ENCODE results near the gene IL1B.

Gene IL1B

DNA sequence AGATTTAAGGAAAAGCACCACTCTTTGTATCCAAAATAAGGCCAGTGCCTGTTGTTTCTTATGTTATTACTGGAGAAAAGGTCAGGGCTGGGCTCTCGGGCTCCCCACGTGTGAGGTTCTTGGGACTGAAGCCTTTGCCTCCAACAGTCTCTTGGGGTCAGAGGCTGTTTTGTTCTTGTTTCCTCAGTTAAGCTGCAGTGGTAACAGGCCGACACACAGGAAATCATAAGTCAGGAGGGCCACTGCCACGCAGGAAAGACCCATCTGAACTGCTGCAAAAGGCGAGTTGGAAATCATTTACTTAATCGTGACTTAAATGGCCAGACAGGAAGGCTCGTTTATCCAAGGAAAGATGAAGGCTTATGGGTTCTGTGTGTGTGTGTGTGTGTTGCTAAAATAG lies 44.1 kb upstream of the IL1B start:
- H3K4me2 ChIP-seq (ENCODE audit: low read length): no peak overlapping the region
- no peak overlapping the region for H3K27ac ChIP-seq (ENCODE audit: low read depth, low read length, poor library complexity, severe bottlenecking)
- H2AFZ ChIP-seq (ENCODE audit: low read length): no peak overlapping the region
- no peaks in the 10 kb centered on the region for H3K27me3 ChIP-seq (ENCODE audit: insufficient read depth, low read length)
- H3K4me3 ChIP-seq (ENCODE audit: low read depth, low read length, poor library complexity, severe bottlenecking): no peak overlapping the region
- TF ChIP-seq, protein P1, sequence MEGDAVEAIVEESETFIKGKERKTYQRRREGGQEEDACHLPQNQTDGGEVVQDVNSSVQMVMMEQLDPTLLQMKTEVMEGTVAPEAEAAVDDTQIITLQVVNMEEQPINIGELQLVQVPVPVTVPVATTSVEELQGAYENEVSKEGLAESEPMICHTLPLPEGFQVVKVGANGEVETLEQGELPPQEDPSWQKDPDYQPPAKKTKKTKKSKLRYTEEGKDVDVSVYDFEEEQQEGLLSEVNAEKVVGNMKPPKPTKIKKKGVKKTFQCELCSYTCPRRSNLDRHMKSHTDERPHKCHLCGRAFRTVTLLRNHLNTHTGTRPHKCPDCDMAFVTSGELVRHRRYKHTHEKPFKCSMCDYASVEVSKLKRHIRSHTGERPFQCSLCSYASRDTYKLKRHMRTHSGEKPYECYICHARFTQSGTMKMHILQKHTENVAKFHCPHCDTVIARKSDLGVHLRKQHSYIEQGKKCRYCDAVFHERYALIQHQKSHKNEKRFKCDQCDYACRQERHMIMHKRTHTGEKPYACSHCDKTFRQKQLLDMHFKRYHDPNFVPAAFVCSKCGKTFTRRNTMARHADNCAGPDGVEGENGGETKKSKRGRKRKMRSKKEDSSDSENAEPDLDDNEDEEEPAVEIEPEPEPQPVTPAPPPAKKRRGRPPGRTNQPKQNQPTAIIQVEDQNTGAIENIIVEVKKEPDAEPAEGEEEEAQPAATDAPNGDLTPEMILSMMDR (IDR thresholded peaks at IDR 0.05; ENCODE audit: low read length): no peak
- no peak for TF ChIP-seq EZH2 (IDR thresholded peaks at IDR 0.05; ENCODE audit: borderline replicate concordance, low read length)
- H3K9ac ChIP-seq (ENCODE audit: low read length): no peak overlapping the region
- no peaks in the 10 kb centered on the region for H4K20me1 ChIP-seq (ENCODE audit: insufficient read depth, low read length)
- no peaks in the 10 kb centered on the region for H3F3A ChIP-seq (ENCODE audit: insufficient read depth, low read length)
- no peaks in the 10 kb centered on the region for H3K4me1 ChIP-seq (ENCODE audit: insufficient read depth, low read length, severe bottlenecking)
- no peaks in the 10 kb centered on the region for H3K9me3 ChIP-seq (ENCODE audit: low read length)
- no peaks in the 10 kb centered on the region for H3K79me2 ChIP-seq (ENCODE audit: insufficient read depth, low read length)
- H3K36me3 ChIP-seq (ENCODE audit: insufficient read depth, low read length): no peaks in the 10 kb centered on the region
- H3K9me2 ChIP-seq (ENCODE audit: low read depth, low read length): no peaks in the 10 kb centered on the region

DNA sequence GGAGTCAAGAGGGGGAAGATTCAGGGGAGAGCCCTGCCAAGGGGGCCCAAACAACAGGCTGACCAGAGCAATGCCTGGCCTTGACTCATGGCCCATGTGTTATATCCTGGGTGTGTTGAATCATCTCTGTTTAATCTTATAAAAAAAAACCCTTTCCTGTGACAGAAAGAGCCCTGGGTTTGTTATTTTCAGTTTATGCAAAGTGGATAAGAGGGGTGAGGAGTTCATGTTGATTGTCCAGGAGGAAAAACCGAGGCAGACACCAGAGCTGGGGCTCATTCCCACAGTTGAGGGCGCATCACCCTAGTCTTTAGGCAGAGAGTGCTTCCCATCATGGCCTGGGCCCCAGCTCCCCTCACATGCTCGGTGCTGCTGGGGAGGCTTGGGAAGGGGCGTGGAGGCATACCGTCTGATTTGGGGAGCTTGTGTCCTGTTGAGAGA lies 43.5 kb upstream of the IL1B start:
- Histone ChIP-seq H3K27ac (ENCODE audit: low read depth, low read length, poor library complexity, severe bottlenecking) (no peak overlapping the region), H3K27me3 (ENCODE audit: insufficient read depth, low read length) (no peaks in the 10 kb centered on the region), H2AFZ (ENCODE audit: low read length) (no peak overlapping the region), H3K9me2 (ENCODE audit: low read depth, low read length) (no peaks in the 10 kb centered on the region), H4K20me1 (ENCODE audit: insufficient read depth, low read length) (no peaks in the 10 kb centered on the region), H3K4me2 (ENCODE audit: low read length) (no peak overlapping the region), H3K9ac (ENCODE audit: low read length) (no peak overlapping the region), H3K4me3 (ENCODE audit: low read depth, low read length, poor library complexity, severe bottlenecking) (no peak overlapping the region), H3K79me2 (ENCODE audit: insufficient read depth, low read length) (no peaks in the 10 kb centered on the region), H3K36me3 (ENCODE audit: insufficient read depth, low read length) (no peaks in the 10 kb centered on the region), H3K9me3 (ENCODE audit: low read length) (no peaks in the 10 kb centered on the region), H3K4me1 (ENCODE audit: insufficient read depth, low read length, severe bottlenecking) (no peaks in the 10 kb centered on the region), H3F3A (ENCODE audit: insufficient read depth, low read length) (no peaks in the 10 kb centered on the region)
- TF ChIP-seq EZH2 (IDR thresholded peaks at IDR 0.05; ENCODE audit: borderline replicate concordance, low read length): no peak
- TF ChIP-seq, protein P1 (IDR thresholded peaks at IDR 0.05; ENCODE audit: low read length): no peak

DNA sequence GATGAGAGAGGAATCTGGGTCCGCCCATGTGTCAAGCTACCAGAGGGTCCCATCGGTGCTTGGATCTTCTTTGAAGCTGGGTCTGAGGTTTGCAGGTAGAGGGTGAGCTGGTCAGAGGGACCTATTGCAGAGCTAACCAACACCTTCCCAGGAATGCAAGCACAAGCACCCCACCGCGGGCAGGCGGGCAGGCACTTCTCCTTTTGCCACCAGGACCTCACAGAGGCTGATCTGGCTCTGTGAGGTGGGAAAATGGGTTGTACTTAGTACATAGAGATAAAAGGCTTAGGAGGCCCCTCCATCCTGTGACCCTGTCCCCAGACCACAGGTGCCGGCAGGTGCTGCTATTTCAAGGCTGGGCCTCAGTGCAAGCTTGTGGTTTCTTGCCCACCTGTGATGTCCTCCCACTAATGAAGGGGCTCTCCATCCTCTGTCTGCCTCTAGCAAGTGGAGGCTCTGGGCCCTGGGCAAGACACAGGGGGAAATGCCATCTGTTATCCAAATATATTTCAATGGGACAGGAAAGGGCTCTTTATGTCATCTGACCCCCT lies 43.0 kb upstream of the IL1B start:
- Histone ChIP-seq H3K79me2 (ENCODE audit: insufficient read depth, low read length) (no peaks in the 10 kb centered on the region), H3K4me1 (ENCODE audit: insufficient read depth, low read length, severe bottlenecking) (no peaks in the 10 kb centered on the region), H3K4me3 (ENCODE audit: low read depth, low read length, poor library complexity, severe bottlenecking) (no peak overlapping the region), H3K36me3 (ENCODE audit: insufficient read depth, low read length) (no peaks in the 10 kb centered on the region), H3K9ac (ENCODE audit: low read length) (no peak overlapping the region), H3F3A (ENCODE audit: insufficient read depth, low read length) (no peaks in the 10 kb centered on the region), H3K27me3 (ENCODE audit: insufficient read depth, low read length) (no peaks in the 10 kb centered on the region; the same call in 1 of the 2 replicates), H3K9me2 (ENCODE audit: low read depth, low read length) (no peaks in the 10 kb centered on the region), H3K4me2 (ENCODE audit: low read length) (no peak overlapping the region), H3K27ac (ENCODE audit: low read depth, low read length, poor library complexity, severe bottlenecking) (no peak overlapping the region), H4K20me1 (ENCODE audit: insufficient read depth, low read length) (no peaks in the 10 kb centered on the region), H3K9me3 (ENCODE audit: low read length) (no peaks in the 10 kb centered on the region), H2AFZ (ENCODE audit: low read length) (no peak overlapping the region)
- no peak for TF ChIP-seq EZH2 (IDR thresholded peaks at IDR 0.05; ENCODE audit: borderline replicate concordance, low read length)

DNA sequence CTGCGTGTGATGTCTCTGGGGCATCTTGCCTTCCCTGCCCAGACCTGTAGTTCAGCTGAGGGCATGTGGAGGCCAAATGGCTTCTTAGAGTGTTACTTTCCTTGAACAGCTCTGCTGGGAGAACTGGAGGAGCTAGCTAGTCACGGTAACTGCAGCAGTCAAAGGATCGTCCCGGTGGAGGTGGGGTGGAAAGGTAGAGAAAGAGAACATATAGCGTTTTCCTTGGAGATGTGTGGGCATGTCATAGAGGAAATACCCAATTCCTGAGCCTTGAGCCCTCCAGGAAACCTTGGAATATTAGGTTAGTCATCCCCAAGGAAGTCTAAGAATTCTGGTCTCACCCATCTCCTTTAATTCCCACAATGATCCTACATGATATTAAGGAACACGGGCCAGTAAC lies 40.8 kb upstream of the IL1B start:
- no peaks in the 10 kb centered on the region for H3K9me2 ChIP-seq (ENCODE audit: low read depth, low read length)
- H3K36me3 ChIP-seq (ENCODE audit: insufficient read depth, low read length): no peaks in the 10 kb centered on the region
- H3K9me3 ChIP-seq (ENCODE audit: low read length): no peaks in the 10 kb centered on the region
- H3K79me2 ChIP-seq (ENCODE audit: insufficient read depth, low read length): no peaks in the 10 kb centered on the region
- no peaks in the 10 kb centered on the region for H3K4me1 ChIP-seq (ENCODE audit: insufficient read depth, low read length, severe bottlenecking)
- no peak overlapping the region for H3K9ac ChIP-seq (ENCODE audit: low read length)
- H3K4me2 ChIP-seq (ENCODE audit: low read length): no peak overlapping the region
- no peaks in the 10 kb centered on the region; the same call in 1 of the 2 replicates for H3K27me3 ChIP-seq (ENCODE audit: insufficient read depth, low read length)
- TF ChIP-seq, protein P1 (IDR thresholded peaks at IDR 0.05; ENCODE audit: low read length): no peak
- no peak for TF ChIP-seq EZH2 (IDR thresholded peaks at IDR 0.05; ENCODE audit: borderline replicate concordance, low read length)
- no peak overlapping the region for H3K27ac ChIP-seq (ENCODE audit: low read depth, low read length, poor library complexity, severe bottlenecking)
- no peaks in the 10 kb centered on the region for H3F3A ChIP-seq (ENCODE audit: insufficient read depth, low read length)
- H4K20me1 ChIP-seq (ENCODE audit: insufficient read depth, low read length): no peaks in the 10 kb centered on the region
- H2AFZ ChIP-seq (ENCODE audit: low read length): no peak overlapping the region
- H3K4me3 ChIP-seq (ENCODE audit: low read depth, low read length, poor library complexity, severe bottlenecking): no peak overlapping the region

Measured in OCI-LY1 (cell line).